NCI-H1436 treated with DMSO at 0.1 percent for 48 hours (cell line): ENCODE results near the gene TENM4.

Source experiments
- DNase-seq: peaks from one replicate; lab custom pipeline; 2025; lab: John Stamatoyannopoulos, UW

The TENM4 gene

DNA sequence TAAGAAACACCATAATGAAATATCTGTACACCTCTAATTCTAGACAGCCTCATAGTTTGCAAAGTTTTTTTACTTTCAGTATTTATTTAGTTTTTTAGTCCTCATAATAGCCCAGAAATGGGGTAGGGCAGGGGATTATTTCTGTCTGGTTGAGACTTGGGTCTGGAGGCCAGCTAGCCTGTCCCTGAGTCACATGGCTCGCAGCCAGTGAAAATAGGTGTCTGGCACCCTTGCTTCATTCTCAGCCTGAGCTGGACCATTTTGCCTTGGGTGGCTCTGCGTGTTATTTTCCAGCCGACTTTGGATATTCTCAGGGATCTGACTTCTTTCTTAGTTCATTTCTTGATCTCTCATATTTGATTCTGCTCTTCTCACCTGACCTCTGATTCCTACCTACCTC lies 742.2 kb downstream of the TENM4 start:
- DNase-seq, result no peak

GRCh38 chr11:78696177-78696576 lies 744.7 kb downstream of the TENM4 start:
- DNase-seq, result no peak

DNA sequence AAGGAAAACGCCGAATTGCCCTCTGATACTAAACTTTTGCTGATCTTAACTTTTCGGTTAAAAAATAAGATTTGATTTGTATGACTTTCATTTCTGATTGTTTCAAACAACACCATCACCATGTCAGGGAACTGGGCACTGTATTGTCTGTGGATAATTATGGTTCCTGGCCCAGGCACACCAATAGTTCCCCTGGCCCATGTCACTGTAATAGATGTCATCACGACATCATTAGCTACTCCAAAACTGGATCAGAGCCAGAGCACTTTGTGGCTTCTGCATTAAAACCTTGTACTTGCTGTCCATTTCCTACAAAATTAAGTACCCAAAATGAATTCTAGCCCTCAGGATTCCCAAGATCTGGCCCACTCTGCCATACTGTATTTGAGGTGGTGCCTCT lies 746.7 kb downstream of the TENM4 start:
- DNase-seq, result no peak

GRCh38 chr11:78691215-78691614 lies 749.6 kb downstream of the TENM4 start:
- no peak for DNase-seq

DNA sequence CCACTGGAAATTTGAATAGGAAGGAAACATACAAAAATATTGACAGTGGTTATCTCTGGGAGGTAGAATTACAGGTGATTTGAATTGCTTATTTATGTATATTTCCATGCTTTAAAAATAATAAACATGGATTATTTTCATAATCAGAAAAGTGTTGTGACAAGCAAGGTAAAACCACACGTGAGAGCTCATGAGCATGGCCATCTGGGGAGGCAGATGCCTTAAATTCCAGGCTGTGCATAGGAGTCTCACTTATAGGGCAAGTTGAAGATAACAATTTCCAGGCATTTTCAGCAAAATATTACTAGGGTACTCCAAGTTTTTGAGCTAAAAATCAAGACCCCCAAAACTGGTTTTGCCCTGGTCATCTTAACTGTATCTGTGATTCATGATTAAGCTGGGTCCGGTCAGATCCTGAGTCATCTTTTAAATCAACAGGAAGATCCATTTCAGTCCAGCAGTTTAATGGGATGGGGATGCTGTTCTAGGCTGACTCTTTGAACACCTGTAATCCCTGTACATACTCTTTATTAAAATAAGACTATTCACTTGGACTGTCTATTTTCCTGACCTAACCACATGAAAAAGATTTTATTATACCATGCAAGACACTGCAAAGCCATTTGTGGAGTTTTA lies 750.4 kb downstream of the TENM4 start:
- no peak for DNase-seq

- DNase-seq, result no peak
Observed at GRCh38 chr11:78689585-78690153, 751.2 kb downstream of the TENM4 start.

- no peak for DNase-seq
Observed at GRCh38 chr11:78689101-78689500, 751.7 kb downstream of the TENM4 start.

DNA sequence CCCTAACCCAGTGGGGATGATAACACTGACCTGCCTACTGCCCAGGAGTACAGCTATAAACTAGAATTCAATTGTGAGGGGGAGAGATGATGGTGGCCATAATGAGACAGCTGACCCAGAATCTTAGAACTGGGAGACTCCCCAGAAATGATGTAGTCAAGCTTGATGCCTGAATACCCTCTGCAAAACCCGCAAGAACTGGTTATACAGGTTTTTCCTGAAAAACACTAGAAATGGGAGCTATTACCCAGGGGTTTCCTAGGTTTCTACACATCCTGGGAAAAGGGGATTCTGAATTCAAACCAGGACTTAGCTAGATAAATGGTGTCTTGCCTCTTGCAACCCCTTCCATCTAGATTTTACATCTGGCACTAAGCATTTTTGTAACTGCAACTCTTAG lies 752.4 kb downstream of the TENM4 start:
- no peak for DNase-seq

GRCh38 chr11:78685156-78685555 lies 755.7 kb downstream of the TENM4 start:
- DNase-seq, result no peak

DNA sequence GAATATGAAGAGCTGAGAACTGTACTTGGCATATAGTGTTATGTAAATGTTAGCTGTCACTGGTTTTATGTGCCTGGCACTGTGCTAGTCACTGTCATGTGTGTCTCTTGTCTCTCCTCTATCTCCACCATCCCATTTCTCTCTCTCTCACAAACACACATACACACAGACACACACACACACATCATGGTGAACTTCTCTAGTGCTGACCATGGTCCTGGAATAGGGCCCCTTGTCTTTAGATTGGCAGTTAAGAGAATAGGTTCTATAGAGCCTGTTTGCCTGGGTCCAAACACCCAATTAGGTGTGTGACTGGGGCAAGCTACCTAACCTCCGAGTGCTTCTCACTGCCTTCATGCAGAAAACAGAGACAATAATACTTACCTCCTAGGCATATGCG lies 756.5 kb downstream of the TENM4 start:
- DNase-seq, result no peak

GRCh38 chr11:78683774-78684173 lies 757.1 kb downstream of the TENM4 start:
- no peak for DNase-seq

- no peak for DNase-seq
Observed at GRCh38 chr11:78676026-78676557, 764.7 kb downstream of the TENM4 start.

DNA sequence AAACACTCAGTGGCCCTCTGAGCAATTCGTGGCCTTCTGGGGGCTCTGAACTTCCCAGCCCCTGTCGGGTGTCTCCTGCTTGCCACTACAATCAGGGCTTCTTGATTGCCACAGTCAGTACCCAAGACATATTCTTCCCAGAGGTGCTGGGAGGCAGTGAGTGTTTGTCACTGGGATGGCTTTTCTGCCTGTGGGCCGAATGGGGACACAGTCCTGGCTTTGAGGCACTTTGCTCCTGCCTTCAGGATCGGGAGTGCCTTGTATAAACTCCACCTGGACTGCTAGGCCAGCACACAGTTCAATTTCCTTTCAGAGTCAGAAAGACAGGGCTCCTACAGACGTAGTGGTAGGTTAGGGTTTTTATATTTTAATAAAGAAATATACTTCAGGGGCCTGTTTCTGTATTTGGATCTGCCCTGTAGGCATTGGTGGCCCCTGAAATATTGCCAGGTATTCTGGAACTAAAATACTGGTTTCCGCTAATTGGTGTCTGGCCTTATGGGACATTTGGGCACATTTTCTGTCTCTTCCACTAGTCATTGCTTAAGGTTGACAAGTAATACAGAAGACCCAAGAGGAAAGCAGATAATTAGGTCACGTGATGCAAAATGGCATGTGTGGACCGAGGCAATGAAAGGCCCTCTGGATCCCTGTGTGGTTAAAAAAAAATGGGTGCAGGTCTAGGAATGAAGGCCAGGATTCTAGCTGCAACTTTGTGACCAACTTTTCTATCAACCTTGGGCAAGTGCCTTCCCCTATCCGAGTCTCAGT lies 767.8 kb downstream of the TENM4 start:
- no peak for DNase-seq

DNA sequence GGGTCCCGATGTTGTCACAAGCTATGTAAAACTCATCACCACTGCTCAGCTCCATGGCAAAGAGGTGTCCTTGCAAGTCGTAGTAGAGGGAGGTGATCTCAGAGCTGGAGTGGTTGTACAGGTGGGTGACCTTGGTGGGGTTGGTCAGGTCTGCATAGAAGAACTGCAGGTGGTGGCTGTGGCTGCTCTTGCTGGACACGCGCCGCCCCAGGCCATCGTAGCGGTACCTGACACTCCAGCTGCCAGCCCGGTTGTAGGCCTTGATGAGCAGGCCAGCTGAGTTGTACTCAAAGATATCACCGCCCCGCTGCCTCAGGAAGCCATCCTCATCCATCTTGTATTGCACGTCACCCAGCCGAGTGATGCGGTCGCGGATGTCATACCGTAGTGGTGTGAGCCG lies 771.6 kb downstream of the TENM4 start:
- DNase-seq, result no peak

GRCh38 chr11:78667461-78667860 lies 773.4 kb downstream of the TENM4 start:
- no peak for DNase-seq

- DNase-seq, result no peak
Observed at GRCh38 chr11:78666675-78667160, 774.1 kb downstream of the TENM4 start.

GRCh38 chr11:78664636-78665035 lies 776.2 kb downstream of the TENM4 start:
- no peak for DNase-seq

DNA sequence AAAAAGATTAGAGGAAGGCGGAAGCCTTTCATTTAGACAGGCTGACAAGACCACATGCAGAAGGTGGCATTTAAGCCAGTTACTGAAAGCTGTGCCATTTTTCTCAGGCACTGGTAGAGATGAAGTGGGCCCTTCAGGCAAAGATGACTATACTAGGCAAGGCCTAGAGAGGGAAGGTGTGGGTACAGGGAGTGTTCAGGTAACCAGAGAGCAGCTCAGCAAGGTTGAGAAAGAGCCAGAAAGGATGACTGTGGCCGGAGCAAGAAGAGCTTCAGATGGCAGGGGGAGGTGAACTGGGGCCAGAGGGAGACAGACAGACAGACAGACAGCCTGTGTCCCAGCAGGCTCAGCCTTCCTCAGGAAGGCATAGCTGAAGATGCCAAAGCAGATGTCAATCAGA lies 778.0 kb downstream of the TENM4 start:
- DNase-seq, result no peak

DNA sequence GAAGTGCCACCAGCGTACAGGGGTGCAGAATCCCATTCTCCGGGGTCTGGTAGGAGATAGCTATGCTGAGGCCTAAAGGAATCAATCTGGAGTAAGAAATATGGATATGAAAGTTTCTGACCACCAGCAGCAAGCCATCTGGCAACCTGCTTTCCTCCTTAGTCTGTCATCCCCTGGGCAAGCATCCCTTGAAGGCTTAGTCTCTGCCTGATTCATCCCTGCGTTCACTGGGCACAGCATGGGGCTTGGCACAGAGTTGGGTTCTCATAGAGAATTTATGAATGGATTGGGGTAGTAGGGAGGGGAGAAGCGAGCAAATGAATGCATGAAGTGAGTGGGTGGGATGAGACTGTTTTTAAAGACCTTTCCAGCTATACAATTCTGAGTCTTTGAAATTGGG lies 780.4 kb downstream of the TENM4 start:
- DNase-seq, result no peak

DNA sequence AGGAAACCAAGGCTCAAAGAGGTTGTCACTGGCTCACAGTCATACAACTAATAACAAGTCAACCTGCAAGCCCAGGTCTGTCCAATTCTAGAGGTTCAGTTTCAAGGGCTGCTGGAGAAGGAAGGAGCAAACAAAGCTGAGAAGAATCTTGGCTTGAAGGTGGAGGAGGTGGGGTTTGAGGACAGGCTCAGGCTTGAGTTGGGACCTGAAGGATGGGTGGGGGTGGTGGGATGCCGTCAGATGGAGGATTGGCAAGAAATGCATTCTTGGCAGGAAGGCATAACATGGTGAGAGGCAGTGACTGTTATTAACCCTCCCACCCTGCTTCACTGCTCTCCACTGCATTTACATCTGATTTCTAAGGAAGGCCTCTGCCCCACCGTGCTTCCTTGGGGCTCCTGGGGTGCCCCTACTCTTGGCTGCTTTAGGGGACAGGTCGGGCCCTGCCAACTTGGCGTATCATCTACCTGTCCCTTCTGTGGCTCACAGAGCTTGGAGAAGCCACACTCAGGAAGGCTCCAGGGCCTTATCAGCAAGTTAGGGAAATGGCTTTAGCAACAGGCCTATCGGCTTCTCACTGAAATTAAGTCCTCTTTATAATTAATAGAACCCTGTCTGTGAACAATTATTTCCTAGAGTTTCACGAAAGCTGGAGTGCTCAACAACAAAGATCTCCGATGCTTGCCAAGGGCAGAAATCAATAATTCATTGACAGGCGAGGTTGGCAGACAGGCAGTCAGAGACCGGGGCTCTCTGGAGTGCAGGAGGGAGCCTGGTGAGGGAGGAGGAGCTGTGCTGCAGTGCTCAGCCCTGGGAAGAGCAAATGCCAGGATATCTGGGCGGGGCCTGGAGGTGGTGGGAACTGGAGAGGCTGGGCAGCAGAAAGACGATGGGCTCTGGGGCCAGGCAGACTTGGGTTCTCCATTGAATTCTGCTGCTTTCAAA lies 781.2 kb downstream of the TENM4 start:
- DNase-seq, result no peak

DNA sequence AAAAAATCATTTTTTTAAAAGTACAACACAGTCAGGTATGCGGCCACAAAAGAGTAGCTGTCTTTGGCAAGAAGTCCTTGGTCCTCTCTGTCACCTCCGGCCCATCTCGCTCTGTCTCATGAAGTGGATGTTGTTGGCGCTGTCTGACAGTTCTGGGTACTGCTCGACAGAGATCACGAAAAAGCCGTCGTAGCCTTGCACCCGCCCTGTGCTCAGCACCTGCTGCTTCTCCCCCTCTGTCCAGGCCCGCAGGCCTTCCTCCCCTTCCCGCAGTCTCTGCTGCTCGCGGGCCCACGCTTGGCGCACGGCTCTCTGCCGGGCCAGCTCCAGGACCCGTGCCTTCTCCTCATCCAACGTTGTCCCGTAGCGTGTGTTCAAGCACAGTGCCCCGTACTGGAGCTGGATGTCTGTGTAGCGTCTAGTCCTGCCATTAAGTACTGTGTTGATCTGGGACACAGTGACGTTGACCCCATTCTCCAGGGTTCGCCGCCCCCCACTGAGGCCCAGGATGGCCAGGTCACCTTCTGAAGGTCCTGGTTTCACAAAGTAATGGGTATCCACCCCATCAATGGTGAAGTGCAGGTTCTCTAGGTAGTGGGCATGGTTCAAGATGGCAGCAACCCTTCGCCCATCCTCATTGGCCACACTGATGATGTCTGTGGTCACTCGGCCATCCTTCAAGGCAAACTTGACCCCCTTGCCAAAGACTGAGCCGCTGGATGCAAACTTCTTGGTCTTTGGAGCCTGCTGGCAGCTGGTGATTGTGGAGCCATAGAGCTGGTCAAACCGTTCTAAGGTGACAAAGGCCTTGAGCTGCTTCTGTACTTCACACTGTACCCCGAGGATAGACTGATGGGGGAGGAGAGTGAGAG lies 782.6 kb downstream of the TENM4 start:
- no peak for DNase-seq
